ENCODE measurements around the gene FLVCR2. TPM values are rescaled to one million over a fixed set of nuclear protein-coding genes. Genes with fewer than 3 reads are reported as not detected.
A peak's percentile ranks its signal among the peaks of the same experiment; 100 is the strongest.

Gene FLVCR2, protein sequence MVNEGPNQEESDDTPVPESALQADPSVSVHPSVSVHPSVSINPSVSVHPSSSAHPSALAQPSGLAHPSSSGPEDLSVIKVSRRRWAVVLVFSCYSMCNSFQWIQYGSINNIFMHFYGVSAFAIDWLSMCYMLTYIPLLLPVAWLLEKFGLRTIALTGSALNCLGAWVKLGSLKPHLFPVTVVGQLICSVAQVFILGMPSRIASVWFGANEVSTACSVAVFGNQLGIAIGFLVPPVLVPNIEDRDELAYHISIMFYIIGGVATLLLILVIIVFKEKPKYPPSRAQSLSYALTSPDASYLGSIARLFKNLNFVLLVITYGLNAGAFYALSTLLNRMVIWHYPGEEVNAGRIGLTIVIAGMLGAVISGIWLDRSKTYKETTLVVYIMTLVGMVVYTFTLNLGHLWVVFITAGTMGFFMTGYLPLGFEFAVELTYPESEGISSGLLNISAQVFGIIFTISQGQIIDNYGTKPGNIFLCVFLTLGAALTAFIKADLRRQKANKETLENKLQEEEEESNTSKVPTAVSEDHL
- total RNA-seq (11.0 TPM), polyA plus RNA-seq (ENCODE audit: insufficient read depth in 1 of 8, insufficient read length in 8 of 8, low replicate concordance in 1 of 8) (10 to 100 TPM; 13.7 to 29.3 (median 16.9) TPM)
- long read RNA-seq, donor 1, partial matches to known transcripts = 9 of 10 reads
- long read RNA-seq, donor 1, other reads (novel, unspliced or antisense) = 0 of 10 reads
- long read RNA-seq, donor 2 = 0 reads
- long read RNA-seq, donor 3, partial matches to known transcripts = 0 of 1 reads
- long read RNA-seq, donor 3, other reads (novel, unspliced or antisense) = 0 of 1 reads
- long read RNA-seq, donor 4, partial matches to known transcripts = 0 of 1 reads
- long read RNA-seq, donor 4, other reads (novel, unspliced or antisense) = 0 of 1 reads
- long read RNA-seq, donor 5, partial matches to known transcripts = 113 of 121 reads
- long read RNA-seq, donor 5, other reads (novel, unspliced or antisense) = 5 of 121 reads
- long read RNA-seq, donor 6, transcript FLVCR2-201 (10 exons, 3,632 nt) = major isoform, 5 of 52 reads
- long read RNA-seq, donor 6, partial matches to known transcripts = 46 of 52 reads
- long read RNA-seq, donor 6, other reads (novel, unspliced or antisense) = 0 of 52 reads
- long read RNA-seq, donor 7, partial matches to known transcripts = 0 of 1 reads
- long read RNA-seq, donor 7, other reads (novel, unspliced or antisense) = 0 of 1 reads
- long read RNA-seq, donor 8, partial matches to known transcripts = 0 of 1 reads
- long read RNA-seq, donor 8, other reads (novel, unspliced or antisense) = 0 of 1 reads
- long read RNA-seq, donor 9, partial matches to known transcripts = 7 of 10 reads
- long read RNA-seq, donor 9, other reads (novel, unspliced or antisense) = 0 of 10 reads
- long read RNA-seq, donor 10, partial matches to known transcripts = 5 of 8 reads
- long read RNA-seq, donor 10, other reads (novel, unspliced or antisense) = 0 of 8 reads
- long read RNA-seq, donor 11, partial matches to known transcripts = 0 of 2 reads
- long read RNA-seq, donor 11, other reads (novel, unspliced or antisense) = 0 of 2 reads

DNA sequence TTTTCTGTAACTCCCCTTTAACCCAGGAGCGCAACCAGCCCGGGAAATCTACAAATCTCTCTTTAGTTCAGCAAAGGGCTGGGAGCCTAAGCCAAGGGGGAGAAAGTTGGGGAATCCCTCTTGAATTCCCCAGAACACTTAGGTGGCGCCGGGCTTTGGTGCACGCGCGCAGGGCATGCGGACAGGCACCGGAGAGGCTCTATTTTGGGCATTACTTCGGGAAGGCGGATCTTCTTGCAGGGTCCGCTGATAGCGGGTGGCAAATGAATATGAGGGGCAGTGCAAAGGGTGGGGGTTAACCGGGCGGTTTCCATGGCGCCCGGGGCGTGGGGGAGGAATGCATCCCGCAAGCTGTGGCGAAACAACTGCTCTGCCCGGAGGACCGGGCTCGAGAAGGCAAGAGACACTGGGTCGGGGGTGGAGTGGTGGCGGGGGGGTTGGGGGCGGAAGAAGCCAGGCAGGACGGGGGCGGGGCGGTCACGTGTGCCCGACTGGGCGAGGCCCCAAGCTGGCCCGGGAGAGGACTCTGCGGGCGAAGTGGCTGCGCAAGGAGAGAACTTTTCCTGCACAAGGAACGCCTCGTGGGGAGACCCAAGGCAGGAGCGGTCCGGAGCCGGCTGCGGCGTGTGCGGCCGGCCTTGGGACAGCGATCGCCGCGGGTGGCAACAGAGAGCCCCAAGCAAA, at the start of gene FLVCR2:
Gene FLVCR2 (plus strand): TSS at position 519 of the 684 bp plus-strand sequence. CDS start 353 bp downstream, outside the sequence.
- no peaks in the 10 kb centered on the region for H3K36me3 ChIP-seq (ENCODE audit: control insufficient read depth, insufficient read depth, low read length)
- H3K4me3 ChIP-seq (ENCODE audit: low read length) = peak within 1 kb of the TSS; percentile 67
- under 1% methylated on average over 38 of the region's 49 CpGs for WGBS (ENCODE audit: insufficient coverage)
- peak within 1 kb of the TSS; percentile 87 for H3K27ac ChIP-seq (ENCODE audit: low read length)
- peaks cover 5% of the 10 kb centered on the region for H3K27me3 ChIP-seq (ENCODE audit: control insufficient read depth, insufficient read depth, low read length)
- DNase-seq = peak; percentile 81
- H3K4me1 ChIP-seq (ENCODE audit: control insufficient read depth, insufficient read depth, low read length) = peaks cover 10% of the 10 kb centered on the region
- H3K9me3 ChIP-seq (replicated peaks; ENCODE audit: control insufficient read depth, low read depth, low read length) = no peaks in the 10 kb centered on the region

DNA sequence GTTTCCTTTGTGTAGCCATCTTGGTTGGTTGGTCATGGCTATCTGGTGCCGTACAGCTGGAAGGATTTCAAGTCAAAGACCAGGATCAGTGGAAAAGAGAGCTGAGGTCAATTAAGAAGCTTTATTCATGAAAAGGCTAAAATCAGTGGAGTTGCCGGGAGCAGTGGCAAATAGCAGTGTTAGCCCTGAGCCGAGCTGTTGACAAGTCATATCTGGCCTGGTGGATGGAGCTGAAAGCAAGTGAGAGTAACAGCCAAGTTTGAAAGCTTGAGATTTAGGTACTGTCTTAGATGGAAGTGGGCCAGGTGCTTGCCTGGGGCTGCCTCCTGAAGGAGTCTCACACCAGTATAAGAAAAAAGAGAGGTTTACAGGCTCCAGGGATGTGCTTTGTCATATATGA, 47.2 kb upstream of the FLVCR2 start:
- 84% methylated on average over 3 of the region's 3 CpGs for WGBS (ENCODE audit: insufficient coverage)
- Histone ChIP-seq H3K27ac (ENCODE audit: low read length) (no peak overlapping the region), H3K27me3 (ENCODE audit: control insufficient read depth, insufficient read depth, low read length) (no peaks in the 10 kb centered on the region), H3K4me1 (ENCODE audit: control insufficient read depth, insufficient read depth, low read length) (no peaks in the 10 kb centered on the region), H3K36me3 (ENCODE audit: control insufficient read depth, insufficient read depth, low read length) (no peaks in the 10 kb centered on the region), H3K4me3 (ENCODE audit: low read length) (no peak overlapping the region), H3K9me3 (replicated peaks; ENCODE audit: control insufficient read depth, low read depth, low read length) (no peaks in the 10 kb centered on the region)
- DNase-seq = no peak

DNA sequence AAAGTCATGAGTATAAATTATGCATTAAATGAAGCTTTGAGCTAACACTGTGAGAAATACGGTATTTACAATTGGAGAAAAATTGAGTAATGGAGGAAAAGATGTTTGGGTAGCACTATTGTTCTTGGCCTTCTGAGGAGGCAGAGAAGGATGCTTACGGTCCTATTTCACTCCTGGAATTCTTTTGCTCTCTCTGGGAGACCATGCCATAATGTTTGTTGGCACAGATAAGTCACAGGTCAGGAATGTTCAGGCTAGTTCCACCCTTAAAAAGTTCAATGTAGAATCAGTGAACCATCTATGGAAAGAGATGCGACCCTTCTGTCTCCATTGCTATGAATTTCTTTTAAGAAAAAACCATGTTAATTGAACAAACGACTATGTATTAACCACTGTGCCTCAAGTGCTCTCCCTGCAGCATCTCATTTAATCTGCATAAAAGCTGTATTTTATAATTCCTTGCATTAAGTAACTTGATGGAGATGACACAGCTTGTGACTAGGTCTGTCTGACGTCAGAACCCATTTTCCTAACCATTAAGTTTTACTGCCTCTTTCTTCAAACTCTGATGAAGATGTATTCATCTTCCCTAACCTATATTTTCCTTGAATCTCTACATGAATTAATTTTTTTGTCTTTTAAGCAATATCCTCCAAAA, 46.6 kb upstream of the FLVCR2 start:
- no peaks in the 10 kb centered on the region for H3K27me3 ChIP-seq (ENCODE audit: control insufficient read depth, insufficient read depth, low read length)
- 80% methylated on average over 1 of the region's 5 CpGs for WGBS (ENCODE audit: insufficient coverage)
- H3K4me3 ChIP-seq (ENCODE audit: low read length) = no peak overlapping the region
- no peaks in the 10 kb centered on the region for H3K4me1 ChIP-seq (ENCODE audit: control insufficient read depth, insufficient read depth, low read length)
- DNase-seq = no peak
- no peak overlapping the region for H3K27ac ChIP-seq (ENCODE audit: low read length)
- H3K9me3 ChIP-seq (replicated peaks; ENCODE audit: control insufficient read depth, low read depth, low read length) = no peaks in the 10 kb centered on the region
- H3K36me3 ChIP-seq (ENCODE audit: control insufficient read depth, insufficient read depth, low read length) = no peaks in the 10 kb centered on the region

DNA sequence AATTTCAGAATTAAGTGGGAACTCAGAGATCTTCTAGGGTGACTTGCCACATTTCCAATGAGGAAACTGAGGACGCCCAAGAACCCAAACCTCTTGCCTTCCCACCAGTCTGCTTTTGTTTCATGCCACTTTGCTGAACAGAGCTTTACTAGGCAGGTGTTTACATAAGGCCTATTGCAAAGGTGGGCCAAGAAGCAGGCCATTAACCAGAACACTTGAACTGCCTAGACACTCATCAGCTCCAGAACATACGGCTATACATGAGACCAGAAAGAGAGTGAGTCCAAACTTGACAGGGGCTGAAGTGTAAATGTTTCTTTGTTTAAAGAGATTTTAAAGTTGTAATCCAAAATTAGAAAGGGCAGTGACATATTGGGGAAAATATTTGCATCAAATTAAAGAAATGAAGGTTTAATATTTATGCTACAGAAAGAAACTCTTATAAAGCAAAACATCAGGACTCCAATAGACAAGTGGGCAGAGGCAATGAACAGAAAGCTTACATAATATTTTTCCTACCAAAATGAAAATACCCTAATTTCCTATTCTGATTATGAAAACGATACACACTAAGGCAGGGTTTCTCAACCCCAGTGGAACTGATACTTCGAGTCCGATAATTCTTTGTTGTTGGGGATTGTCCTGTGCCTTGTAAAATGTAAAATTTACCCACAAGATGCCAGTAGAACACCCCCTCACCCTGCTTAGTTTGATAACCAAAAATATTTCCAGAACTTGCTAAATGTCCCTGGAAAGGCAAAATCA, 44.4 kb upstream of the FLVCR2 start:
- no peak for DNase-seq
- Histone ChIP-seq H3K27me3 (ENCODE audit: control insufficient read depth, insufficient read depth, low read length) (no peaks in the 10 kb centered on the region), H3K4me3 (ENCODE audit: low read length) (no peak overlapping the region), H3K9me3 (replicated peaks; ENCODE audit: control insufficient read depth, low read depth, low read length) (no peaks in the 10 kb centered on the region), H3K4me1 (ENCODE audit: control insufficient read depth, insufficient read depth, low read length) (no peaks in the 10 kb centered on the region), H3K36me3 (ENCODE audit: control insufficient read depth, insufficient read depth, low read length) (no peaks in the 10 kb centered on the region), H3K27ac (ENCODE audit: low read length) (no peak overlapping the region)
- WGBS (ENCODE audit: insufficient coverage) = no CpG with 5 or more reads among the region's 5 CpGs

DNA sequence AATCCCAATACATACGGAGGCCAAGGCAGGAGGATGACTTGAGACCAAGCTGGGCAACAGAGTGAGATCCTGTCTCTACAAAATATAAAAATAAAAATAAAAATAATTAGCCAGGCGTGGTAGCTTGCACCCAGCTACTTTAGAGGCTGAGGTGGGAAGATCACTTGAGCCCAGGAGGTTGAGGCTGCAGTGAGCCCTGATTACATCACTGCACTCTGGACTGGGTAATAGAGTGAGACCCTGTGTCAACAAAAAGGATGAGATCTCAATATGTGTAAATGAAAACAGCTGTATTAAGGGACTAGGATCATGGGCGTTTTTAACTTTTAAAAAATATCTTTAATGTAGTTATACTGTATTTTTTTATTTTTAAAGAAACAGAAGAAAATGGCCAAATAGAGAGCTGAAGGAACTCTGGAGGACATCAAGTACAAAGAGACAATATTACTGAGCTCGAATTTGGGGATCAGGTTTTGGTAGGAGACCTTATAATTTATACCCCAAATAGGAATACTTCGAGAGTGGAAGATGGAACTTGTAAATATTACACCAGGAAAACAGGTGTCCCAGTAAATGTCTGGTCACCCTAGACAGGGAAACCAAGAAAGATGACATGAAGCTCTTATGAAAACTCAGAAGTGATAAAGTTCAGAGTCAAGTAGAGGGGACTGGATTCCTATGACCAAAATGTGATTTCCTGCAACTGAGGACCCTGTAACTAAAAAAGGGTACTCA, 43.1 kb upstream of the FLVCR2 start:
- no peaks in the 10 kb centered on the region for H3K27me3 ChIP-seq (ENCODE audit: control insufficient read depth, insufficient read depth, low read length)
- H3K36me3 ChIP-seq (ENCODE audit: control insufficient read depth, insufficient read depth, low read length) = no peaks in the 10 kb centered on the region
- DNase-seq = no peak
- no peaks in the 10 kb centered on the region for H3K4me1 ChIP-seq (ENCODE audit: control insufficient read depth, insufficient read depth, low read length)
- no peaks in the 10 kb centered on the region for H3K9me3 ChIP-seq (replicated peaks; ENCODE audit: control insufficient read depth, low read depth, low read length)
- H3K4me3 ChIP-seq (ENCODE audit: low read length) = no peak overlapping the region
- 80% methylated on average over 1 of the region's 5 CpGs for WGBS (ENCODE audit: insufficient coverage)
- no peak overlapping the region for H3K27ac ChIP-seq (ENCODE audit: low read length)

DNA sequence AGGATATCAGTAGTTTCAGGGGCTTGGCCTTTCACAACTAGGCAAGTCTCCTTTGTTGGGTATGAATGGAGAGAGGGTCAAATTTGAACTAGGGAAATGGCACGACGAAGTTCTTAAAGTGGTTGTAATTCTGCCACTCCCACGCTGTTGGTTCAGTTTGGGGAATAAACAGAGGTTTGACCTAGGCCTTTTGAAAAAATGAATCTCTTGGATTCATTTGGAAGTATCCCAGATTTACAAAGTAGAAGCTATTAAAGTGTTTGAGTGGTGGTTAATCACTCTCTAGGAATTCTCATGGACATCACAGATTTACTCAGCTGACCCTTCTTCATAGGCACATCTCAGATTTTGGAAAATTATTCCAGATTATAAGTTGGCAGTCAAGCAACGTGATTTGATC, 41.3 kb upstream of the FLVCR2 start:
- no peak overlapping the region for H3K27ac ChIP-seq (ENCODE audit: low read length)
- H3K4me1 ChIP-seq (ENCODE audit: control insufficient read depth, insufficient read depth, low read length) = peaks cover under 1% of the 10 kb centered on the region
- H3K36me3 ChIP-seq (ENCODE audit: control insufficient read depth, insufficient read depth, low read length) = no peaks in the 10 kb centered on the region
- no peak for DNase-seq
- H3K4me3 ChIP-seq (ENCODE audit: low read length) = no peak overlapping the region
- H3K27me3 ChIP-seq (ENCODE audit: control insufficient read depth, insufficient read depth, low read length) = no peaks in the 10 kb centered on the region
- 88% methylated on average over 3 of the region's 4 CpGs for WGBS (ENCODE audit: insufficient coverage)
- no peaks in the 10 kb centered on the region for H3K9me3 ChIP-seq (replicated peaks; ENCODE audit: control insufficient read depth, low read depth, low read length)

DNA sequence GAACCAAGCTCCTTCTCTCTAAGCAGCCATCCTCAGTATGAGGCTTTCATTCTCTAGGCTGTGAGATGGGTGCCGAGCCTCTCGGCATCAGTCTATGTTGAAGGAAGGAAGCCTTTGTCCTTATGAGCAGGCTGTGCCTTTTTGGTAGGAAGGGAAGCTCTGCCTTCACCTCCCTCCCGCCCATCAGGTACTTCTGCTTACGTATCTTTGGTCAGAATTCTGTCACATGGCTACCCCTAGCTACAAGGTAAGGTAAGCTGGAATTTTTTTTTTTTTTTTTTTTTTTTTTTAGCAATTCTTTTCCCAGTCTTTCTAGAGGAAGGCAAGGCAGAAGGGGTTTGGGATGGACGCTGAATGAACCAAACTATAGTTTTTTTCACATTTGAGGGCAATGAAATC, 39.3 kb upstream of the FLVCR2 start:
- no peak for DNase-seq
- Histone ChIP-seq H3K9me3 (replicated peaks; ENCODE audit: control insufficient read depth, low read depth, low read length) (no peaks in the 10 kb centered on the region), H3K4me3 (ENCODE audit: low read length) (no peak overlapping the region), H3K27me3 (ENCODE audit: control insufficient read depth, insufficient read depth, low read length) (peaks cover 2% of the 10 kb centered on the region), H3K36me3 (ENCODE audit: control insufficient read depth, insufficient read depth, low read length) (no peaks in the 10 kb centered on the region), H3K4me1 (ENCODE audit: control insufficient read depth, insufficient read depth, low read length) (peaks cover 6% of the 10 kb centered on the region), H3K27ac (ENCODE audit: low read length) (no peak overlapping the region)
- 83% methylated on average over 1 of the region's 5 CpGs for WGBS (ENCODE audit: insufficient coverage)

All from muscle of leg (tissue), 16 donors.